GM18519 (cell line): ENCODE measurements around the gene HTR1E.
"Not testable (repeated sequence)": the region's sequence is repeated elsewhere in the genome, so short reads cannot be mapped to it uniquely, and the experiment has no call there.

Experiments
- ATAC-seq: cut with Tn5 transposase; IDR thresholded peaks from one replicate; pipeline ENCODE4 v1.9.1; 2021; ENCODE audit warnings: mild to moderate bottlenecking, moderate library complexity; ENCODE audit not compliant: unreplicated experiment, low FRiP score

Gene HTR1E

GRCh38 chr6:86969573-86969972, 32.2 kb downstream of the HTR1E start:
- ATAC-seq = no peak

- ATAC-seq = no peak
Observed at GRCh38 chr6:86973088-86973487, 35.8 kb downstream of the HTR1E start.

GRCh38 chr6:86978251-86978650, 40.9 kb downstream of the HTR1E start:
- ATAC-seq = no peak

GRCh38 chr6:87001494-87001893, 64.2 kb downstream of the HTR1E start:
- ATAC-seq = no peak

GRCh38 chr6:87002391-87002790, 65.1 kb downstream of the HTR1E start:
- not testable (repeated sequence) for ATAC-seq

GRCh38 chr6:87006541-87006940, 69.2 kb downstream of the HTR1E start:
- ATAC-seq = not testable (repeated sequence)

- not testable (repeated sequence) for ATAC-seq
Observed at GRCh38 chr6:87009581-87009980, 72.3 kb downstream of the HTR1E start.

GRCh38 chr6:87012035-87012434, 74.7 kb downstream of the HTR1E start:
- no peak for ATAC-seq

- no peak for ATAC-seq
Observed at GRCh38 chr6:87012743-87013142, 75.4 kb downstream of the HTR1E start.

- no peak for ATAC-seq
Observed at GRCh38 chr6:87016772-87017171, 79.4 kb downstream of the HTR1E start.

GRCh38 chr6:87027021-87027420, 89.7 kb downstream of the HTR1E start:
- ATAC-seq = no peak

- ATAC-seq = no peak
Observed at GRCh38 chr6:87029711-87030314, 92.5 kb downstream of the HTR1E start.

GRCh38 chr6:87040729-87041128, 103.4 kb downstream of the HTR1E start:
- no peak for ATAC-seq

GRCh38 chr6:87045521-87046075, 108.3 kb downstream of the HTR1E start:
- ATAC-seq = no peak

- peak; percentile 40 for ATAC-seq
Observed at GRCh38 chr6:87049779-87050178, 112.5 kb downstream of the HTR1E start.

GRCh38 chr6:87053312-87053711, 116.0 kb downstream of the HTR1E start:
- ATAC-seq = no peak

- ATAC-seq = no peak
Observed at GRCh38 chr6:87054143-87054833, 117.0 kb downstream of the HTR1E start.

- ATAC-seq = no peak
Observed at GRCh38 chr6:87059943-87060342, 122.6 kb downstream of the HTR1E start.

GRCh38 chr6:87065117-87065516, 127.8 kb downstream of the HTR1E start:
- ATAC-seq = no peak
